Activated CD8-positive, alpha-beta memory T cell treated with anti-CD3 and anti-CD28 coated beads, Interleukin-2, amount 10 ng/mL, durations not matched to agents 7 days and 5 days (primary cell): ENCODE measurements around the gene MAPK8IP3. TPM values are rescaled to one million over a fixed set of nuclear protein-coding genes. Genes with fewer than 3 reads are reported as not detected.
"Not testable (repeated sequence)": the region's sequence is repeated elsewhere in the genome, so short reads cannot be mapped to it uniquely, and the experiment has no call there.

Source experiments
- ATAC-seq: fragments of 150-1000 bp; cut with Tn5 transposase; one replicate; pipeline ENCODE4 v1.10.0; 2021; ENCODE audit warnings: moderate library complexity
- CTCF ChIA-PET: fragments of 350-600 bp; sonication (Branson Sonifier 250); formaldehyde crosslinking; loops from one replicate; lab custom pipeline; 2021; ENCODE audit warnings: antibody characterized with exemption; lab: Charles Lee
- DNase-seq: peaks from one replicate; pipeline ENCODE4 v3.0.0-alpha.2; 2020
- H3K27ac Mint-ChIP-seq: one replicate; pipeline ENCODE4 v1.8.0; 2021; ENCODE audit warnings: mild to moderate bottlenecking, mixed read lengths
- H3K27me3 Mint-ChIP-seq: one replicate; pipeline ENCODE4 v1.8.0; 2021; ENCODE audit warnings: mixed read lengths
- H3K36me3 Mint-ChIP-seq: one replicate; pipeline ENCODE4 v1.8.0; 2021; ENCODE audit warnings: mild to moderate bottlenecking, mixed read lengths
- H3K4me1 Mint-ChIP-seq: one replicate; pipeline ENCODE4 v1.8.0; 2021; ENCODE audit warnings: mixed read lengths
- H3K4me3 Mint-ChIP-seq: one replicate; pipeline ENCODE4 v1.8.0; 2021; ENCODE audit warnings: mild to moderate bottlenecking, moderate library complexity, mixed read lengths
- H3K9me3 Mint-ChIP-seq: one replicate; pipeline ENCODE4 v1.8.0; 2022; ENCODE audit warnings: low read depth, mixed read lengths
- total RNA-seq, 2 experiments: library from RNA; stranded (reverse); gene quantifications; one replicate each; pipeline ENCODE4 v1.2.3, GENCODE V29; 2021

MAPK8IP3 gene
- total RNA-seq, 2 experiments from 2014 or later, result 78.9 to 101 TPM

DNA sequence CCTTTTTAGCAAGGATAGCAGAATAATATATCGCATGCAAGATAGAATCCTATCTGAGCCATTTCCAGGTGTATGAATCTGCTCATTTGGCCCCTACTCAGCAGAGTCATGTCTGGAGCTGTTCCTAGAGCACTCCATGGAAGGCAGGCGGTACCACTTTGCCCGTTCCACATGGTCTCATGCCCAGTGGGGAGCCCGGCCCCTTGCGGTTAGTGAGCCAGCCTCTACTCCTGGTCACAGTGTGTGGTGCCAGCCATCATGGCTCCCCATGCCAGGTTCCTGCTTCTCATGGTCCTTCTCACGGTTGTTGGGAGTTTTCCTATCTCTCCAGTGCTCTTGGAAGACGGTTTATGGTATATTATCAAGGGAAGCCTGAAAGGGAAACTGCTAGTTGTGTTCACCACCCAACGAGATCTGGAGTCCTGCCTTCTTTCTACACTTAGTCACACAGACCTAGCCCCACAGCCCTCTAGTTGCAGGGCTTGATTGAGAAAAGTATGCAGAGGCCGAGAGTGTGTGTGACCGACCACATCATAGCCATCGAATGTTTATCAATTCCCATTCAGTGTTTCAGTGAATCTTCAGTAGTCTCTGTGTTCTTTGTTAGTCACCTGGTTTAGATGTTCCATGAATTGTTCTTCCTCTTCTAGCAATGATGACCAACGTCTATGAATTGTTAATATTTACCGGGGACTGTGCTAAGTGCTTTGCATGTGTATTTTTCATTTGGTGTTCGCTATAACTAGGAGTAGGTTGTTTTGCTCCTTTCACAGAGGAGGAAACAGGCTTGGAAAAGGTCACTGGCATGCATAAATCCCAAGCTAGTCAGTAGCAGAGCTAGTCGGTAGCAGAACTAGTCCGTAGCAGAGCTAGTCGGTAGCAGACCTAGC lies 18.3 kb upstream of the MAPK8IP3 start:
- H3K27me3 Mint-ChIP-seq, result no peaks in the 10 kb centered on the region
- H3K36me3 Mint-ChIP-seq, result peaks cover 28% of the 10 kb centered on the region
- H3K4me1 Mint-ChIP-seq, result peaks cover 6% of the 10 kb centered on the region
- no peak overlapping the region for H3K27ac Mint-ChIP-seq
- ATAC-seq, result no peak
- DNase-seq, result no peak
- no peak overlapping the region for H3K4me3 Mint-ChIP-seq
- no peaks in the 10 kb centered on the region for H3K9me3 Mint-ChIP-seq
- CTCF ChIA-PET, result interaction anchor here (2.2 kb wide), 1 partner anchor 9 kb away, joined by 5 read pairs; the partner anchor contains the start of gene JPT2

DNA sequence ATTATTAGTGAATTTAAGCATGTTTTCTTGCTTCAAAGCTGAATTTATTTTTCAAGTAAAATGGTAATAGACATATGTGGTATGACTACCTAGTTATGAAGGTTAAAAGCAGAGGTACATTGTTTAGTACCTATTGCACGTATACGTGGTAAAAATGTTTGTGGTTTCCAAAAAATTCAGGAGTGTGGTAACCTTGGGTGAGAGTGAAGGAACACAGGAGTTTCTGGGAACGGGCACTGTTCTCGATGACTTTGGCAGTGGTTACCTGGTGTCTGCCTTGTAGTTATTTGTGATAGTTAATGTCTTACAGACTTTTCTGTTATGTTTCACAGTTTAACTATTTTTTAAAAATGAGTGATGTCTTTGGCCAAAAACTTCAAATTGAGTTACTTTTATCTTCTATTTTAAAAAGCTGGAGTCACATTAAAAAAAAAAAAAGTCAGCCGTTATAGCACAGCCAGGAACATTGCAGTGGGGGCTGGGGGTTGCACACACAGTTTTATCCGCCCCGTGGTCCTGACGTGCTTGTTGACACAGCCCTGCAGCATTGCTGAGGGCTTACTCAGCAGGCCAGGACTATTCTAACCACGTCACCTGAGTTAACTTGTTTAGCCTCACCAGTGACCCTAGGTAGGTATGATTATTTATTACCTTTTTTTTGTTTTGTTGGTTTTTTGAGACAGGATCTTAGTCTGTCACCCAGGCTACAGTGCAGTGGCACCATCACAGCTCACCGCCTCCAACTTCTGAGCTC lies 17.0 kb upstream of the MAPK8IP3 start:
- ATAC-seq (no peak), DNase-seq (no peak)
- H3K27ac Mint-ChIP-seq, result peak overlapping the region; percentile 32
- peaks cover 6% of the 10 kb centered on the region for H3K4me1 Mint-ChIP-seq
- H3K9me3 Mint-ChIP-seq, result no peaks in the 10 kb centered on the region
- CTCF ChIA-PET, result interaction anchor here (0.7 to 1.4 kb wide), 2 partner anchors 9 to 17 kb away, joined by 3 read pairs; no protein-coding TSS in a partner anchor
- peaks cover 32% of the 10 kb centered on the region for H3K36me3 Mint-ChIP-seq
- no peaks in the 10 kb centered on the region for H3K27me3 Mint-ChIP-seq
- no peak overlapping the region for H3K4me3 Mint-ChIP-seq

DNA sequence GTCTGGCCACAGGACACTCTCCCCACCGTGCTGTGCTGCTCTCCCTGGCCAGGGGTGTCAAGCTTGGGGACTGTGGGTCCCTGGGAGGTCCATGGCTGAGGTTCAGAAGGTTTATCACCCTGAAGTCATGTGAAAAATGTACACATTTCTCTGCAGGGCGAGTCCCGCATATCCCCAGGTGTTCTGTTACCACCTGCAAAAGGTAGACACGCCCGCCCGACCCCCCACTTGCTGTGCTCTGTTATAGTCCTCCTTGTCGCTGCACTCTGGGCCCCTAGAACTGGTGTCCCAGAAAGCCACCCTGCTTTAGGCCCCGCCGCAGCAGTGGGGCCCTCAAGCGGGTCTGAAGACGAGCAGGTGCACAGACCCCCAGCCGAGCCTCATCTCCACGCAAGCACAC lies 16.1 kb upstream of the MAPK8IP3 start:
- CTCF ChIA-PET, result no interaction called here
- ATAC-seq (no peak), DNase-seq (no peak)
- Mint-ChIP-seq H3K4me1 (peaks cover 6% of the 10 kb centered on the region), H3K27me3 (no peaks in the 10 kb centered on the region), H3K4me3 (no peak overlapping the region), H3K27ac (no peak overlapping the region), H3K36me3 (peaks cover 34% of the 10 kb centered on the region), H3K9me3 (no peaks in the 10 kb centered on the region)

DNA sequence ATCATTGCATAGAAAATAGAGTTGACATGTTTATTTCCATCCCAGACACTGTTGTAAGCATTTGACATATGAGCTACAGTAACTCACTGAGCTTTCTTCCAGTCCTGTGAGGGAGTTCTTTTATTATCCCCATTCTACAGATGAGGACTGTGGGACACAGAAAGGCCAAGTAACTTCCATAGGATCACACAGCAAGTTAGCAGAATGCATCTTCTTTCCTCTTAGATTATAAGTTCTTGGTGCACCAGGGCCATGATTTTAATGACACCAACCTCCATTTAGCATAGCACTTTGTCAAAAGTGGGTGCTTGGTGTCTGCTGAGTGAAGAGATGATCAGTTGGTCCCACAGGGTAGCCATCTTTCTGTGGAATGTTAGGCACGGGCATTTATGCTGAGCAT lies 15.2 kb upstream of the MAPK8IP3 start:
- Mint-ChIP-seq H3K27me3 (no peaks in the 10 kb centered on the region), H3K36me3 (peaks cover 31% of the 10 kb centered on the region), H3K4me3 (no peak overlapping the region), H3K27ac (no peak overlapping the region), H3K9me3 (no peaks in the 10 kb centered on the region), H3K4me1 (peaks cover 6% of the 10 kb centered on the region)
- no peak for DNase-seq
- no peak for ATAC-seq
- CTCF ChIA-PET, result interaction anchor here (1.0 to 1.1 kb wide), 2 partner anchors 15 to 34 kb away, joined by 3 to 4 read pairs; partner anchors contain the start of gene MAPK8IP3

DNA sequence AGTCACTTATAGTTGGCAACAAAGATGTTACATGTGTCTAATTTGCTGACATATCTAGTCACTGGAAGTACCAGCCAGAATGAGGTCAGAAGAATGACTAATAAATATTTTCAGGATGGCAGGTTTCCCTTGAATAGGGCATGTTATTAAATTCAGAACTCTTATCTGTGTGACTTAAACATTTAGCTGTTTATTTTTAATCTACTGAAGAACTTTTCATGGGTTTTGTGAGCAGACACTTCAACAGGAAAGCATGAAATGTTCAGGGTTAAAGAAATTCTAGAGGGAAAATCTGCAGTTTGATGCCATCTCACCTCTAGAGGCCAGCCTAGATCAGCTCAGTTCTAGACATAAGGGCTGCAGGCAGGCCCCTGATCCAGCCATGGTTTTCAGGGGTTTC lies 14.7 kb upstream of the MAPK8IP3 start:
- no peak for ATAC-seq
- Mint-ChIP-seq H3K36me3 (peaks cover 30% of the 10 kb centered on the region), H3K9me3 (no peaks in the 10 kb centered on the region), H3K27me3 (no peaks in the 10 kb centered on the region), H3K4me1 (peaks cover 6% of the 10 kb centered on the region), H3K27ac (no peak overlapping the region), H3K4me3 (no peak overlapping the region)
- CTCF ChIA-PET, result interaction anchor here (1.0 to 1.1 kb wide), 2 partner anchors 15 to 33 kb away, joined by 3 to 4 read pairs; partner anchors contain the start of gene MAPK8IP3
- DNase-seq, result no peak

DNA sequence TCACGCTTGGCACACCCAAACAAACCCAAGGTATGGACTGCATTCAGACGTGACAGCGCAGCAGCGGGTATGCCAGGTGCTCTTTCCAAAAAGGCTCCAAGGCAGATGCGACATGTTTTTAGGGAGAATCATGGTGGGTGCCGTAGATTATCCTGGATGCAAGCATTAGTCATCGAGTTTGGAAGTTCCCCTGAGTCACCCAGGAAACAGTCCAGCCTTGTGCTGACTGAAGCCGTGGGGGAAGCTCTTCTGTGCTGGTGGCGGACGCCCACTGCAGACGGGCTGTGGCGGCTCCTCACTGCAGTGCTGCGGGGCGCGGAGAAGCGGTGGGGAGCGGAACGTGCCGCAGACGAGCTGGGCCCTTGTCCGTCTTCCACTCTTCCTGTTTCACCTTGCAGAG lies 14.0 kb upstream of the MAPK8IP3 start:
- no peak for DNase-seq
- CTCF ChIA-PET, result interaction anchor here (1.1 kb wide), 1 partner anchor 14 kb away, joined by 4 read pairs; the partner anchor contains the start of gene MAPK8IP3
- Mint-ChIP-seq H3K4me3 (no peak overlapping the region), H3K27ac (no peak overlapping the region), H3K9me3 (no peaks in the 10 kb centered on the region), H3K4me1 (peaks cover 6% of the 10 kb centered on the region), H3K27me3 (no peaks in the 10 kb centered on the region), H3K36me3 (peaks cover 33% of the 10 kb centered on the region)
- no peak for ATAC-seq

DNA sequence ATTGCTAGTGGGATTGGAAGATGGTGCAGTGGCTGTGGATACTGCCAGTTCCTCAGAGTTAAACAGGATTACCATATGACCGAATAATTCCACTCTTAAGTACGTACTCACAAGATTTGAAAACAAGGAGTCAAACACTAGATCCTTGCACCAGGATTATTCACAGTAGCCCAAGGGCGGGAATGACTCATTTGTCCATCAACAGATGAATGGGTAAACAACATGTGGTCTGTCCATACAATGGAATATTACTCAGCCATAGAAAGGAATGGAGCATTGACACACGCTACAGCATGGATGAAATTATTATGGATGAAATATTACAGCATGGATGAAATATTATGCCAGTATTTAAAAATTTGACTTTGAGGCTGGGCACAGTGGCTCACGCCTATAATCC lies 9.1 kb upstream of the MAPK8IP3 start:
- no peak overlapping the region for H3K4me3 Mint-ChIP-seq
- H3K36me3 Mint-ChIP-seq, result peaks cover 38% of the 10 kb centered on the region
- H3K27ac Mint-ChIP-seq, result no peak overlapping the region
- no peaks in the 10 kb centered on the region for H3K27me3 Mint-ChIP-seq
- H3K9me3 Mint-ChIP-seq, result no peaks in the 10 kb centered on the region
- peaks cover 3% of the 10 kb centered on the region for H3K4me1 Mint-ChIP-seq
- CTCF ChIA-PET, result interaction anchor here (1.0 to 1.2 kb wide), 2 partner anchors 9 to 11 kb away, joined by 4 to 5 read pairs; partner anchors contain the start of gene MAPK8IP3
- no peak for ATAC-seq
- no peak for DNase-seq

DNA sequence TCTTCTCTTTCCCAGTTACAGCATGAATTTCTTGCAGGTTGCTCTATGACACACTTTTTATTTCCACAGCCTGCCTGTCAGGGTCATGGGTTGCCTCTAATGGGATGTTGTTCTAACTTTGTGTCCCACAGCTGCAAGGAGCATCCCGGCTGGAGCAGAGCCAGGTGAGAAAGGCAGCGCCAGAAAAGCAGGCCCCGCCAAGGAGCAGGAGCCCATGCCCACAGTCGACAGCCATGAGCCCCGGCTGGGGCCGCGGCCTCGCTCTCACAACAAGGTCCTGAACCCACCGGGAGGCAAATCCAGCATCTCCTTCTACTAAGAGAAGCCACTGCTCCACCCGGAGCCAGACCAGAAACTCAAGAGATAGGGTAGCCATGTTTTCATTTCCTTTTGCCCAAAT lies 7.3 kb upstream of the MAPK8IP3 start:
- DNase-seq, result no peak
- H3K36me3 Mint-ChIP-seq, result peaks cover 34% of the 10 kb centered on the region
- no peak overlapping the region for H3K27ac Mint-ChIP-seq
- H3K4me1 Mint-ChIP-seq, result peaks cover 3% of the 10 kb centered on the region
- no peak for ATAC-seq
- CTCF ChIA-PET, result no interaction called here
- no peaks in the 10 kb centered on the region for H3K9me3 Mint-ChIP-seq
- H3K27me3 Mint-ChIP-seq, result no peaks in the 10 kb centered on the region
- H3K4me3 Mint-ChIP-seq, result no peak overlapping the region

DNA sequence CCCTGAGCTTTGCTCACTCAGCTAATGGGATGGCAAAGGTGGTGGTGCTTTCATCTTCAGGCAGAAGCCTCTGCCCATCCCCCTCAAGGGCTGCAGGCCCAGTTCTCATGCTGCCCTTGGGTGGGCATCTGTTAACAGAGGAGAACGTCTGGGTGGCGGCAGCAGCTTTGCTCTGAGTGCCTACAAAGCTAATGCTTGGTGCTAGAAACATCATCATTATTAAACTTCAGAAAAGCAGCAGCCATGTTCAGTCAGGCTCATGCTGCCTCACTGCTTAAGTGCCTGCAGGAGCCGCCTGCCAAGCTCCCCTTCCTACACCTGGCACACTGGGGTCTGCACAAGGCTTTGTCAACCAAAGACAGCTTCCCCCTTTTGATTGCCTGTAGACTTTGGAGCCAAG lies 5.7 kb upstream of the MAPK8IP3 start:
- CTCF ChIA-PET, result interaction anchor here (0.9 kb wide), 1 partner anchor 272 kb away, joined by 3 read pairs; no protein-coding TSS in a partner anchor
- DNase-seq, result no peak
- no peak overlapping the region for H3K27ac Mint-ChIP-seq
- H3K9me3 Mint-ChIP-seq, result no peaks in the 10 kb centered on the region
- no peak for ATAC-seq
- H3K36me3 Mint-ChIP-seq, result peaks cover 26% of the 10 kb centered on the region
- no peaks in the 10 kb centered on the region for H3K27me3 Mint-ChIP-seq
- no peak overlapping the region for H3K4me3 Mint-ChIP-seq
- H3K4me1 Mint-ChIP-seq, result peaks cover 10% of the 10 kb centered on the region

DNA sequence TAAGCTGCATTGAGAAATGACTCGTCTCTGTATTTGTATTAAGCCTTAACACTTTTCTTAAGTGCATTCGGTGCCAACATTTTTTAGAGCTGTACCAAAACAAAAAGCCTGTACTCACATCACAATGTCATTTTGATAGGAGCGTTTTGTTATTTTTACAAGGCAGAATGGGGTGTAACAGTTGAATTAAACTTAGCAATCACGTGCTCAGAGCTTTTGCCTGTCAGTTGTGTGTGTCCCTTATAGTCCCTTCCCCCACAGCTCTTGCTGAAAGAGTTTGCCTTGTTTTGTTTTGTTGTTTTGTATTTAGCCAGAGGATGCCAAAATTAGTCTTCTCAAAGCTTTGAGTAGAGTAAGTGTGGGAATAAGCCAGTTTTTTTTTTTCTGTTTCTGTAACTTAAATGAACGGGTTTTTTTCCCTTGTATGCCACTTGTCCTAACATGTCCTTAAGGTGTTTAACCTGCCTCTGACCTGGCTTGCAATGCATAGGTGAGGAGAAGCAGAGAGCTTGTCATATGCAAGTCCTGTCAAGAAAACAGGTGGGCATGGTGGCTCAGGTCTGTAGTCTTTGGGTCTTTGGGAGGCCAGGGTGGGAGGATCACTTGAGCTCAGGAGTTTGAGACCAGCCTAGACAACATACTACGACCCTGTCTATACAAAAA lies 4.6 kb upstream of the MAPK8IP3 start:
- H3K4me1 Mint-ChIP-seq, result peaks cover 15% of the 10 kb centered on the region
- no peak overlapping the region for H3K4me3 Mint-ChIP-seq
- peak overlapping the region; percentile 18 for H3K27ac Mint-ChIP-seq
- CTCF ChIA-PET, result interaction anchor here (1.1 kb wide), 1 partner anchor 23 kb away, joined by 3 read pairs; the partner anchor contains the start of gene JPT2
- H3K27me3 Mint-ChIP-seq, result no peaks in the 10 kb centered on the region
- H3K36me3 Mint-ChIP-seq, result peaks cover 27% of the 10 kb centered on the region
- H3K9me3 Mint-ChIP-seq, result no peaks in the 10 kb centered on the region
- ATAC-seq (no peak), DNase-seq (no peak)

DNA sequence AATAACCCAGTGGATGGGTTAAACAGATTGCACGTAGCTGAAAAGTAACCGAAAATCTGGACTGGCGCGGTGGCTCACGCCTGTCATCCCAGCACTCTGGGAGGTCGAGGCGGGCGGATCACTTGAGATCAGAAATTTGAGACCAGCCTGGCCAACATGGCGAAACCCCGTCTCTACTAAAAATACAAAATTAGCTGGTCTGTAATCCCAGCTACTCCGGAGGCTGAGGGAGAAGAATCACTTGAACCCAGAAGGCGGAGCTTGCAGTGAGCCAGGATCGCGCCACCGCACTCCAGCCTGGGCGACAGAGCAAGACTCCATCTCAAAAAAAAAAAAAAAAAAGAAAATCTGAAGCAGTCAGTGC lies 689 bp upstream of the MAPK8IP3 start:
- Mint-ChIP-seq H3K4me1 (peaks cover 34% of the 10 kb centered on the region), H3K4me3 (peak overlapping the region; percentile 99), H3K27ac (peak overlapping the region; percentile 99), H3K36me3 (peaks cover 18% of the 10 kb centered on the region)
- CTCF ChIA-PET, result interaction anchor here (0.7 to 2.8 kb wide), 33 partner anchors 8 to 1418 kb away, joined by 3 to 35 read pairs (median 4); partner anchors contain the start of genes CRAMP1, EME2, FAHD1 and HAGH
- DNase-seq (peak; percentile 60), ATAC-seq (peak; percentile 31)
- H3K9me3 Mint-ChIP-seq, H3K27me3 Mint-ChIP-seq: not testable (repeated sequence)

DNA sequence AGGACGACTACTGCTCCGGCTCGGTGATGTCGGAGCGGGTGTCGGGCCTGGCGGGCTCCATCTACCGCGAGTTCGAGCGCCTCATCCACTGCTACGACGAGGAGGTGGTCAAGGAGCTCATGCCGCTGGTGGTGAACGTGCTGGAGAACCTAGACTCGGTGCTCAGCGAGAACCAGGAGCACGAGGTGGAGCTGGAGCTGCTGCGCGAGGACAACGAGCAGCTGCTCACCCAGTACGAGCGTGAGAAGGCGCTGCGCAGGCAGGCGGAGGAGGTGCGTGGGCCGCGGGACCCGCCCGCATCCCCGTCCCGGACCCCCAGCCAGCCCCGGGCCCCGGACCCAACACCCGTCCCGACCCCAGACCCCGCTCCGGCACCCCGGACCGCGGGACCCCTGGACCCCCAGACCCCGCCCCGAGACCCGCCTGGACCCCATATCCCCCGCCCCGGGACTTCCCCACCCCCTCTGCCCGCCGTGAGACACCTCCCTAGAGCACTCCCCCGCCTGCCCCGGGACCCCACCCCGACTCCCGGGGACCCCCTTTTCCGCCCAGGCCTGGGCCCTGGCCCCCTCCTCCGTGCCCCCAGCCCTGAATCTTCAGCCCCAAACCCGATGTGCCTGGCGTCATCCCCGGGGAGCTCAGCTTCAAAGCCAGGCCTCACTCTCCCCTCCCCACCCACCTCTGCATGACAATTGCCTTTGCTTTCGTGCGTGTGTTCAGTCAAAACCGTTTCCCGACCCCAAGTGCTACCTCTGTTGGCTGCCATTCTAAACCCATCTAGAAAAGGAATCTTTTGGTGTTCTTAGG lies 594 bp downstream of the MAPK8IP3 start:
- Mint-ChIP-seq H3K27me3 (no peaks in the 10 kb centered on the region), H3K27ac (peak overlapping the region; percentile 89), H3K4me3 (peak overlapping the region; percentile 99), H3K36me3 (peaks cover 10% of the 10 kb centered on the region), H3K4me1 (peaks cover 31% of the 10 kb centered on the region), H3K9me3 (no peaks in the 10 kb centered on the region)
- DNase-seq (peak; percentile 66), ATAC-seq (peak; percentile 38)
- CTCF ChIA-PET, result interaction anchor here (0.6 to 2.8 kb wide), 31 partner anchors 9 to 982 kb away, joined by 3 to 35 read pairs (median 4); partner anchors contain the start of genes CRAMP1, EME2, FAHD1 and HAGH
